IMR-90 (cell line): Measurements from ENCODE around the gene TPI1.

Source experiments
- CHD1 ChIP-seq: IDR thresholded peaks from 2 replicates; pipeline ENCODE4 v1.6.1; 2012; ENCODE audit warnings: low read depth, low read length, improper control_type of control experiment
- MAFK ChIP-seq: IDR thresholded peaks from 2 replicates; pipeline ENCODE4 v1.6.1; 2012; ENCODE audit warnings: low read depth, low read length, improper control_type of control experiment
- MAZ ChIP-seq: IDR thresholded peaks from 2 replicates; pipeline ENCODE4 v1.6.1; 2012; ENCODE audit warnings: low read depth, mild to moderate bottlenecking, low read length, improper control_type of control experiment, moderate library complexity, borderline replicate concordance
- MXI1 ChIP-seq: IDR thresholded peaks from 2 replicates; pipeline ENCODE4 v1.6.1; 2012; ENCODE audit warnings: low read depth, mild to moderate bottlenecking, low read length, moderate library complexity, borderline replicate concordance
- POLR2A ChIP-seq: IDR thresholded peaks from 2 replicates; pipeline ENCODE4 v1.6.1; 2012; ENCODE audit warnings: mild to moderate bottlenecking, low read depth, low read length
- RFX5 ChIP-seq: IDR thresholded peaks from 2 replicates; pipeline ENCODE4 v1.8.0; 2012; ENCODE audit warnings: low read depth, mild to moderate bottlenecking, low read length, moderate library complexity
- TF ChIP-seq, protein P1 (sequence below): conservative IDR thresholded peaks from 2 replicates; pipeline ENCODE4 v1.5.1; 2012; ENCODE audit warnings: mild to moderate bottlenecking, low read depth, low read length, improper control_type of control experiment

DNA sequence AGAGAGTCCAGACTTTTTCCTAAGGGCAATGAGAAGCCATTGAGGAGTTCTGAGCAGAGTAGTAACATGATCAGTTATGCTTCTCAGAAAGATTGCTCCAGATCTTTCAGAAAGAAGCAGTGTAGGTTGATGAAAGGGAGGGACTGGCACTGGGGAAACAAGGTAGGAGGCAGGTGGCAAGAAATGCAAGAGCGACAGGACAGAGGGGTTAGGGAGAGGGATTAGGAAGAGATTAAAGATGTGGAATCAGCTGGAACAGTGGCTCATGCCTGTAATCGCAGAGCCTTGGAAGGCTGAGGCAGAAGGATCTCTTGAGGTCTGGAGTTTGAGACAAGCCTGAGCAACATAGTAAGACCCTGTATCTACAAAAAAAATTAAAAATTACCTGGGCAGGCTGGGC, 19.7 kb upstream of the TPI1 start:
- TF ChIP-seq POLR2A: no peak
- TF ChIP-seq, protein P1, sequence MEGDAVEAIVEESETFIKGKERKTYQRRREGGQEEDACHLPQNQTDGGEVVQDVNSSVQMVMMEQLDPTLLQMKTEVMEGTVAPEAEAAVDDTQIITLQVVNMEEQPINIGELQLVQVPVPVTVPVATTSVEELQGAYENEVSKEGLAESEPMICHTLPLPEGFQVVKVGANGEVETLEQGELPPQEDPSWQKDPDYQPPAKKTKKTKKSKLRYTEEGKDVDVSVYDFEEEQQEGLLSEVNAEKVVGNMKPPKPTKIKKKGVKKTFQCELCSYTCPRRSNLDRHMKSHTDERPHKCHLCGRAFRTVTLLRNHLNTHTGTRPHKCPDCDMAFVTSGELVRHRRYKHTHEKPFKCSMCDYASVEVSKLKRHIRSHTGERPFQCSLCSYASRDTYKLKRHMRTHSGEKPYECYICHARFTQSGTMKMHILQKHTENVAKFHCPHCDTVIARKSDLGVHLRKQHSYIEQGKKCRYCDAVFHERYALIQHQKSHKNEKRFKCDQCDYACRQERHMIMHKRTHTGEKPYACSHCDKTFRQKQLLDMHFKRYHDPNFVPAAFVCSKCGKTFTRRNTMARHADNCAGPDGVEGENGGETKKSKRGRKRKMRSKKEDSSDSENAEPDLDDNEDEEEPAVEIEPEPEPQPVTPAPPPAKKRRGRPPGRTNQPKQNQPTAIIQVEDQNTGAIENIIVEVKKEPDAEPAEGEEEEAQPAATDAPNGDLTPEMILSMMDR: no peak
- no peak for TF ChIP-seq MAFK
- TF ChIP-seq RFX5: no peak
- no peak for TF ChIP-seq MXI1
- no peak for TF ChIP-seq CHD1
- TF ChIP-seq MAZ: no peak
